GM21576 (cell line): ENCODE measurements around the gene PAGE2B.
"Not testable (repeated sequence)": the region's sequence is repeated elsewhere in the genome, so short reads cannot be mapped to it uniquely, and the experiment has no call there.

Source experiments
- ATAC-seq: cut with Tn5 transposase; IDR thresholded peaks from one replicate; pipeline ENCODE4 v1.9.1; 2021; ENCODE audit warnings: mild to moderate bottlenecking, moderate library complexity; ENCODE audit not compliant: unreplicated experiment

PAGE2B gene

GRCh38 chrX:55107911-55108310 lies 33.1 kb downstream of the PAGE2B start:
- ATAC-seq = no peak

GRCh38 chrX:55109306-55109705 lies 34.5 kb downstream of the PAGE2B start:
- ATAC-seq = no peak

- no peak for ATAC-seq
Measured at GRCh38 chrX:55111578-55112254, 36.9 kb downstream of the PAGE2B start.

GRCh38 chrX:55116589-55116988 lies 41.8 kb downstream of the PAGE2B start:
- ATAC-seq = not testable (repeated sequence)

GRCh38 chrX:55118574-55118973 lies 43.7 kb downstream of the PAGE2B start:
- ATAC-seq = no peak

- ATAC-seq = no peak
Measured at GRCh38 chrX:55119271-55119670, 44.4 kb downstream of the PAGE2B start.

- ATAC-seq = no peak
Measured at GRCh38 chrX:55119712-55120111, 44.9 kb downstream of the PAGE2B start.

- no peak for ATAC-seq
Measured at GRCh38 chrX:55120761-55121358, 46.0 kb downstream of the PAGE2B start.

- no peak for ATAC-seq
Measured at GRCh38 chrX:55123900-55124299, 49.1 kb downstream of the PAGE2B start.

- no peak for ATAC-seq
Measured at GRCh38 chrX:55127692-55128091, 52.9 kb downstream of the PAGE2B start.
